Right ventricle myocardium inferior (tissue), 1 donor: ENCODE data around the gene EXO5. TPM values are rescaled to one million over a fixed set of nuclear protein-coding genes. Genes with fewer than 3 reads are reported as not detected.
"Not testable (repeated sequence)": the region's sequence is repeated elsewhere in the genome, so short reads cannot be mapped to it uniquely, and the experiment has no call there.

Experiments
- ATAC-seq: fragments of 200-7000 bp; cut with Tn5 transposase; one replicate; pipeline ENCODE4 v1.9.1; 2020; ENCODE audit warnings: mild to moderate bottlenecking, moderate library complexity
- DNase-seq: peaks from one replicate; pipeline ENCODE4 v3.0.0; 2021; ENCODE audit errors: missing footprints
- intact Hi-C: fragments of 100-400 bp; cut with DNase I; formaldehyde crosslinking; loops from one replicate; pipeline ENCODE4 v1.11.0; 2022
- total RNA-seq: library from RNA; stranded (reverse); fragmentation: NEBNext Ultra II Directional; extraction: Animal tissue kit (Norgen Biotek cat#: 25700); gene quantifications from one replicate; pipeline ENCODE4 v1.2.1, GENCODE V29; 2021
- donor health status: DM: no; HTN: yes; CAD: no; lungs with severe emphysema.

Gene EXO5
- total RNA-seq, 1 donor from 2014 or later, result 4.7 TPM

GRCh38 chr1:40535732-40536131 is 27.2 kb downstream of the EXO5 start:
- DNase-seq (no peak), ATAC-seq (no peak)
- intact Hi-C loops, result no loop called here

- DNase-seq, result no peak
- intact Hi-C loops, result no loop called here
- ATAC-seq, result no peak
Observed at GRCh38 chr1:40539338-40539737, 30.8 kb downstream of the EXO5 start.

GRCh38 chr1:40546957-40547356 is 38.4 kb downstream of the EXO5 start:
- no peak for DNase-seq
- ATAC-seq, result no peak
- intact Hi-C loops, result no loop called here

GRCh38 chr1:40553017-40553416 is 44.5 kb downstream of the EXO5 start:
- intact Hi-C loops, result no loop called here
- DNase-seq, result no peak
- no peak for ATAC-seq

GRCh38 chr1:40554807-40555206 is 46.2 kb downstream of the EXO5 start:
- intact Hi-C loops, ATAC-seq, DNase-seq: not testable (repeated sequence)

GRCh38 chr1:40556121-40556520 is 47.6 kb downstream of the EXO5 start:
- intact Hi-C loops, result no loop called here
- no peak for ATAC-seq

GRCh38 chr1:40558241-40558640 is 49.7 kb downstream of the EXO5 start:
- DNase-seq, intact Hi-C loops, ATAC-seq: not testable (repeated sequence)

More at GRCh38 chr1:40556121-40556520, 47.6 kb downstream of the EXO5 start:
- no peak for DNase-seq

GRCh38 chr1:40562185-40562584 is 53.6 kb downstream of the EXO5 start:
- DNase-seq (no peak), ATAC-seq (no peak)
- intact Hi-C loops, result no loop called here

- intact Hi-C loops, result no loop called here
- no peak for ATAC-seq
- no peak for DNase-seq
Observed at GRCh38 chr1:40563266-40563665, 54.7 kb downstream of the EXO5 start.

- ATAC-seq (no peak), DNase-seq (no peak)
- intact Hi-C loops, result no loop called here
Observed at GRCh38 chr1:40564506-40564905, 55.9 kb downstream of the EXO5 start.

- intact Hi-C loops, result no loop called here
- DNase-seq, result no peak
- ATAC-seq, result no peak
Observed at GRCh38 chr1:40564913-40565312, 56.3 kb downstream of the EXO5 start.

Other genes with a start within 250 kb of the EXO5 start
- gene COL9A2, start 191.5 kb upstream of the EXO5 start, total RNA-seq, result 0.24 TPM
- gene SMAP2, start 135.0 kb upstream of the EXO5 start, total RNA-seq, result 16.3 TPM
- 1.2 TPM for gene ZFP69B, start 58.3 kb upstream of the EXO5 start, total RNA-seq
- gene ZFP69, start 31.5 kb upstream of the EXO5 start, total RNA-seq, result 1.8 TPM
- gene ZNF684, start 22.9 kb downstream of the EXO5 start, total RNA-seq, result 9.7 TPM
- 1.6 TPM for gene RIMS3, start 156.9 kb downstream of the EXO5 start, total RNA-seq
- gene NFYC, start 182.9 kb downstream of the EXO5 start, total RNA-seq, result 62.3 TPM